Activated B cell treated with CpG ODN at 0.5 μM for 24 hours (primary cell): ENCODE data around the gene TFCP2L1. TPM values are rescaled to one million over a fixed set of nuclear protein-coding genes. Genes with fewer than 3 reads are reported as not detected.

Source experiments
- ATAC-seq: fragments of 200-7000 bp; cut with Tn5 transposase; one replicate; pipeline ENCODE4 v1.10.0; 2021; ENCODE audit warnings: low read depth, mild to moderate bottlenecking, moderate library complexity
- CTCF ChIA-PET: fragments of 350-600 bp; sonication (Branson Sonifier 250); formaldehyde crosslinking; loops from one replicate; lab custom pipeline; 2021; ENCODE audit warnings: antibody characterized with exemption; lab: Charles Lee
- POLR2A ChIA-PET: fragments of 350-600 bp; sonication (Branson Sonifier 250); formaldehyde crosslinking; loops from one replicate; lab custom pipeline; 2021; ENCODE audit warnings: antibody characterized with exemption; lab: Charles Lee
- DNase-seq: peaks from one replicate; pipeline ENCODE4 v3.0.0; 2022
- H3K27ac Mint-ChIP-seq: one replicate; pipeline ENCODE4 v1.8.0; 2020; ENCODE audit warnings: mixed read lengths
- H3K27me3 Mint-ChIP-seq: one replicate; pipeline ENCODE4 v1.8.0; 2021; ENCODE audit warnings: mixed read lengths
- H3K36me3 Mint-ChIP-seq: one replicate; pipeline ENCODE4 v1.8.0; 2021; ENCODE audit warnings: low read depth, mixed read lengths
- H3K4me1 Mint-ChIP-seq: one replicate; pipeline ENCODE4 v1.8.0; 2021; ENCODE audit warnings: mixed read lengths
- H3K4me3 Mint-ChIP-seq: one replicate; pipeline ENCODE4 v1.8.0; 2020; ENCODE audit warnings: mild to moderate bottlenecking, mixed read lengths
- H3K9me3 Mint-ChIP-seq: one replicate; pipeline ENCODE4 v1.8.0; 2020; ENCODE audit warnings: mixed read lengths
- intact Hi-C: fragments of 100-400 bp; cut with micrococcal nuclease; formaldehyde crosslinking; loops from one replicate; pipeline ENCODE4 v1.15.1; 2024
- total RNA-seq: library from RNA; stranded (reverse); gene quantifications from 2 replicates; pipeline ENCODE4 v1.2.3, GENCODE V29; 2022
- TF ChIP-seq, protein P1 (sequence below): fragments of 200-600 bp; IDR thresholded peaks from one replicate; pipeline ENCODE4 v1.8.0; 2022; ENCODE audit warnings: antibody characterized with exemption, mild to moderate bottlenecking

Gene TFCP2L1
- total RNA-seq, 1 donor from 2014 or later = 0.13 TPM

DNA sequence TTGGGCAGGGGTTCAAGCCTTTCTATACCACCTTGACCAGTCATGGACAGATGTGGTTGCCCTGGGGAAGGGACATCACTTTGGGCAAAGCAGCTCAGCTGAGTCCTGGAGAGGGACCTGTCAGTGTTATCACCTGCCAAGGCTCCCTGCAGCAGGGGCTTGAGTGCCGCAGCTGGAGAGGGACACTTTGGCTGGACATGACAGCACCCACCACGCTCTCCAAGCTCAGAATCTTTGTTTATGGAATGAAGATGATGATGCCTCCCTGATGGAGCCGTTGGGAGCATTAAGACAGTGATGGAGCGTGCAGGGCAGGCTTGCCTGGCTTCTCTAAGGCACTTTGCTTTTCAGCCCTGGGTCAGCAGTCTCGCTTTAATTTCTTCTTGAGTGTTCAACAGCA is 4.3 kb upstream of the TFCP2L1 start:
- TF ChIP-seq, protein P1, sequence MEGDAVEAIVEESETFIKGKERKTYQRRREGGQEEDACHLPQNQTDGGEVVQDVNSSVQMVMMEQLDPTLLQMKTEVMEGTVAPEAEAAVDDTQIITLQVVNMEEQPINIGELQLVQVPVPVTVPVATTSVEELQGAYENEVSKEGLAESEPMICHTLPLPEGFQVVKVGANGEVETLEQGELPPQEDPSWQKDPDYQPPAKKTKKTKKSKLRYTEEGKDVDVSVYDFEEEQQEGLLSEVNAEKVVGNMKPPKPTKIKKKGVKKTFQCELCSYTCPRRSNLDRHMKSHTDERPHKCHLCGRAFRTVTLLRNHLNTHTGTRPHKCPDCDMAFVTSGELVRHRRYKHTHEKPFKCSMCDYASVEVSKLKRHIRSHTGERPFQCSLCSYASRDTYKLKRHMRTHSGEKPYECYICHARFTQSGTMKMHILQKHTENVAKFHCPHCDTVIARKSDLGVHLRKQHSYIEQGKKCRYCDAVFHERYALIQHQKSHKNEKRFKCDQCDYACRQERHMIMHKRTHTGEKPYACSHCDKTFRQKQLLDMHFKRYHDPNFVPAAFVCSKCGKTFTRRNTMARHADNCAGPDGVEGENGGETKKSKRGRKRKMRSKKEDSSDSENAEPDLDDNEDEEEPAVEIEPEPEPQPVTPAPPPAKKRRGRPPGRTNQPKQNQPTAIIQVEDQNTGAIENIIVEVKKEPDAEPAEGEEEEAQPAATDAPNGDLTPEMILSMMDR = no peak
- DNase-seq (no peak), ATAC-seq (no peak)
- intact Hi-C loops = no loop called here
- no peak overlapping the region for H3K4me3 Mint-ChIP-seq
- POLR2A ChIA-PET = no interaction called here
- H3K4me1 Mint-ChIP-seq = peaks cover 4% of the 10 kb centered on the region
- peaks cover 3% of the 10 kb centered on the region for H3K27me3 Mint-ChIP-seq
- CTCF ChIA-PET = no interaction called here
- no peaks in the 10 kb centered on the region for H3K9me3 Mint-ChIP-seq
- H3K27ac Mint-ChIP-seq = no peak overlapping the region
- H3K36me3 Mint-ChIP-seq = no peaks in the 10 kb centered on the region

DNA sequence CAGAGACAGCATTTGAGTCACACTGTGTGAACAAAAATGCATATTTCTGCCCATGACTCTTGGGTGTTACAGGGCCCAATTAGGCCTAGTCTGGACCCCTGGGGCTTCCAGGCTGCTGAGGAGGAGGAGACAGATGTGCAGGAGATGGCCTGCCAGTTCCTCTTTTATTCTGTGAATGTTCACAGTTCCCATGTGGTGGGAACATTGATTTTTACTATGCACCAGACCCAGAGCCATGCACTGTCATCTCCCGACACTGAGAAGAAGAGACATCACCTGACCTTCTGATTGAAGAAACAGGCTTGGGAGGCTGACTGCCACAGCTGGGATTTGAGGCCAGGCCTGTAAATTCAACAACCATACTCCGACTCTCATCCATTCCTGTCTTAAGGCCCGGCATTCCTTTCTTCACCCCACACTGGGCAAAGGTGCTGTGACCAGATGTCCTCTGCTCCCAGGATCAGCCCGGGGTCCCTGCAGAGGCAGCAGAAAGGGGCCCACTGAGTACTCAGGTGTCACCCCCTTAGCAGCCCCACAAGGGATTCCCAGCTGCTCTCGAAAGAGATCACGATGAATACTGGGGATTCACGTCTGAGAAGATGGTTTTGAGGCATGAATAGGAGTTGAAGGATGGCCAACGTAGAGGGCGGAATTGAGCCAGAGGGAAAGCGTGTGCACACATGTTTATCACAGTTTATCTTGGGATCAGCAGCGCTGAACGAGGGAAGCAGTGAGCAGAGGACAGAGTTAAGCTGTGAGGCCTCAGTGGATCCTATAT is 3.6 kb upstream of the TFCP2L1 start:
- Mint-ChIP-seq H3K4me1 (peaks cover 9% of the 10 kb centered on the region), H3K4me3 (no peak overlapping the region), H3K27me3 (peaks cover 10% of the 10 kb centered on the region), H3K27ac (no peak overlapping the region), H3K9me3 (no peaks in the 10 kb centered on the region), H3K36me3 (no peaks in the 10 kb centered on the region)
- TF ChIP-seq, protein P1 = no peak
- ChIA-PET POLR2A (no interaction called here), CTCF (no interaction called here)
- intact Hi-C loops = no loop called here
- ATAC-seq (no peak), DNase-seq (no peak)

DNA sequence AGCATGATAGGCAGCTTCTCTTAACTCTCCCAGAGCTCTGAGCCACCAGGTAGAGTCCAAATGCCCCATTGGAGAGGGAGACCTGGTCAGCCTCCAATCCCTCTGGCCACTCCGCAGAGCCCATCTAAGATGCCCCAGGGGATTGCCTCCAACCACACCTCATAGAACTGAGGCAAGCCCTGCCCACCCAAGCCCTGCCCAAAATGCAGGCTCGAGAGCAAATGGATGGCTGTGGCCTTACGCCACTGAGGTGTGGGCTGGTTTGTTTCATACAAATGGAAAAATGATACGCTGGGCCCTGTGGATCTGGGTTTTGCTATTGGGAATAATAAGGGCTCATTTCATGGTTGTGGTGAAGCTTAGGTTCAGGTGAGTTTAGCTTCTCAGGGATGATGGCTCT is 3.0 kb upstream of the TFCP2L1 start:
- CTCF ChIA-PET = no interaction called here
- intact Hi-C loops = no loop called here
- Mint-ChIP-seq H3K27ac (no peak overlapping the region), H3K9me3 (no peaks in the 10 kb centered on the region), H3K36me3 (no peaks in the 10 kb centered on the region), H3K27me3 (peaks cover 14% of the 10 kb centered on the region), H3K4me3 (no peak overlapping the region), H3K4me1 (peaks cover 9% of the 10 kb centered on the region)
- no peak for ATAC-seq
- DNase-seq = no peak
- POLR2A ChIA-PET = no interaction called here
- TF ChIP-seq, protein P1 = no peak

DNA sequence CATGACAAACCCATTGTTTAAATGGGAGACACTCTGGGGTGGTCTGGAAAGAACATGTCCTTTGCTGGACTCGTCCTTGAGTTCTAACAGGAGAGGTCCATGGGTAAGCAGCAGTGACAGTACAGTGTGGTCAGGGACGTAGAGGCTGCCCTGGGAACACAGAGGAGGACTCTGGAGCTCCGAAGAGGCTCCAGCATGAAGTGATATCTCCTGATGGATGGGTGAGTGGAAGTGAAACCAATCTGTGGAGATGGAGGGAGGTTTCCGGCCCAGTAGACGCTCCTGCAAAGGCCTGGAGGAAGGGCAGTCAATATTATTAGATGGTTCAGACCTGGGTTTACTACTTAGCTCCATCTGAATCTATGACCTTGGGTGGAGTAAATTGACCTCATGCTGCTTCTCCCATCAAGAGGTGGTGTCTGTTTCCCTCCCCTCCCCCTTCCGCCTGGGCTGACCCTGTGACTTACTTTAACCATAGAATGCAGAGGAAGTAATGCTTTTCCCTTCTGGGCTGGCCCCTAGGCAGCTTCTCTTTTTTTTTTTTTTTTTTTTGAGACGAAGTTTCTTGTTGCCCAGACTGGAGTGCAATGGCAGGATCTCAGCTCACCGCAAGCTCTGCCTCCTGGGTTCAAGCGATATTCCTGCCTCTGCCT is 2.3 kb upstream of the TFCP2L1 start:
- Mint-ChIP-seq H3K27ac (no peak overlapping the region), H3K4me3 (no peak overlapping the region), H3K36me3 (no peaks in the 10 kb centered on the region), H3K9me3 (no peaks in the 10 kb centered on the region), H3K4me1 (peaks cover 9% of the 10 kb centered on the region), H3K27me3 (peaks cover 18% of the 10 kb centered on the region)
- TF ChIP-seq, protein P1 = no peak
- ChIA-PET CTCF (no interaction called here), POLR2A (no interaction called here)
- ATAC-seq (no peak), DNase-seq (no peak)
- intact Hi-C loops = no loop called here

DNA sequence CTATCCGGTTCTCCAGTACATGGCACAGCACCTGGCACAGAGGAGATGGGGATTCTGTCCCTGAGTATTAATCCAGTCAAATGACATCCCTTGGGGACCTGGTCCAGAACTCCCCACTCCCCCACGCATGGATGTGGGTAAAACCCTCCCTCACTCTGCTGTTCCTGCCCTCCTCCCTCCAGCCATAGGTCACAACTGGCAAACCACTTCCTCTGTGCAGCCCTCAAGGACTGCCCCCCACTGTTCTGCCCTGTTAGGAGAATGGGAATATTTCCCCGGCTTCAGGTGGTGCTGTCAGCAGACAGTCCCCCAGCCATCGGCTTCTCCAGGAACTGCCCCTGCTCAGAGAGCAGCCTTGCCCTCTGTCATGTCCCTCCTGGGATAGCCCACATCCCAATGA is 1.5 kb upstream of the TFCP2L1 start:
- CTCF ChIA-PET = no interaction called here
- Mint-ChIP-seq H3K27me3 (peaks cover 18% of the 10 kb centered on the region), H3K4me1 (peaks cover 9% of the 10 kb centered on the region), H3K4me3 (no peak overlapping the region), H3K27ac (no peak overlapping the region), H3K36me3 (no peaks in the 10 kb centered on the region), H3K9me3 (no peaks in the 10 kb centered on the region)
- intact Hi-C loops = no loop called here
- ATAC-seq (no peak), DNase-seq (no peak)
- TF ChIP-seq, protein P1 = no peak
- POLR2A ChIA-PET = no interaction called here
